ENCODE data around the gene NDUFS7.
"Not testable (repeated sequence)": the region's sequence is repeated elsewhere in the genome, so short reads cannot be mapped to it uniquely, and the experiment has no call there.

NDUFS7 gene

GRCh38 chr19:1434040-1434366, 50.3 kb downstream of the NDUFS7 start:
- DNase-seq, result no peak

- DNase-seq, result no peak
Measured at GRCh38 chr19:1434577-1435060, 50.9 kb downstream of the NDUFS7 start.

- no peak for DNase-seq
Measured at GRCh38 chr19:1435378-1435989, 51.8 kb downstream of the NDUFS7 start.

- no peak for DNase-seq
Measured at GRCh38 chr19:1437609-1438008, 53.9 kb downstream of the NDUFS7 start.

GRCh38 chr19:1438035-1438932, 54.6 kb downstream of the NDUFS7 start, which contains the start of gene RPS15:
TSS of gene RPS15 (plus strand) at chr19:1438396. CDS start at chr19:1438426, 30 bp downstream.
- peak; percentile 96 for DNase-seq

GRCh38 chr19:1438933-1439354, 55.2 kb downstream of the NDUFS7 start:
- DNase-seq, result no peak

- not testable (repeated sequence) for DNase-seq
Measured at GRCh38 chr19:1439525-1440417, 56.1 kb downstream of the NDUFS7 start.

GRCh38 chr19:1440418-1440801, 56.7 kb downstream of the NDUFS7 start:
- DNase-seq, result no peak

- DNase-seq, result no peak
Measured at GRCh38 chr19:1441022-1441426, 57.3 kb downstream of the NDUFS7 start.

- no peak for DNase-seq
Measured at GRCh38 chr19:1441677-1442438, 58.2 kb downstream of the NDUFS7 start.

Measured in stimulated activated CD4-positive, alpha-beta T cell treated with anti-CD3 and anti-CD28 coated beads, Interleukin-12 subunit alpha, Interleukin-12 subunit beta, amount 100 ng/mL, for 4 hours (primary cell).